Naive thymus-derived CD8-positive, alpha-beta T cell (primary cell): ENCODE data around the gene PCDHGA4. TPM values are rescaled to one million over a fixed set of nuclear protein-coding genes. Genes with fewer than 3 reads are reported as not detected.
A peak's percentile ranks its signal among the peaks of the same experiment; 100 is the strongest.
"Not testable (repeated sequence)": the region's sequence is repeated elsewhere in the genome, so short reads cannot be mapped to it uniquely, and the experiment has no call there.

Source experiments
- ATAC-seq, 2 donors: fragments of 150-1000 bp; cut with Tn5 transposase in 1 of 2; sonication (Bioruptor Pico), chemical (Tn5 transposase) in 1 of 2; 1 replicate in 1 of 2; 2 replicates in 1 of 2; pipeline ENCODE4 v1.10.0; 2021; ENCODE audit warnings: mild to moderate bottlenecking in 2 of 2, moderate library complexity in 2 of 2
- POLR2A ChIA-PET: fragments of 350-600 bp; sonication (Branson Sonifier 250); formaldehyde crosslinking; loops from one replicate; lab custom pipeline; 2021; ENCODE audit warnings: antibody characterized with exemption; lab: Charles Lee
- DNase-seq, 10 donors: peaks; one replicate each; pipeline versions ENCODE4 v3.0.0 to v3.0.0-alpha.2; 2020 to 2022
- H3K27ac Mint-ChIP-seq, 10 donors: one replicate each; pipeline ENCODE4 v1.8.0; 2020 to 2022; ENCODE audit warnings: mild to moderate bottlenecking in 10 of 10, mixed read lengths in 10 of 10, moderate library complexity in 4 of 10, inconsistent platforms in 1 of 10
- H3K27me3 Mint-ChIP-seq, 5 donors: one replicate each; pipeline ENCODE4 v1.8.0; 2021 to 2022; ENCODE audit warnings: mixed read lengths in 5 of 5
- H3K36me3 Mint-ChIP-seq, 3 donors: one replicate each; pipeline ENCODE4 v1.8.0; 2020 to 2022; ENCODE audit warnings: mixed read lengths in 3 of 3, mild to moderate bottlenecking in 2 of 3, inconsistent platforms in 1 of 3
- H3K4me1 Mint-ChIP-seq, 4 donors: one replicate each; pipeline ENCODE4 v1.8.0; 2021 to 2022; ENCODE audit warnings: mixed read lengths in 4 of 4
- H3K4me3 Mint-ChIP-seq, 10 donors: one replicate each; pipeline ENCODE4 v1.8.0; 2020 to 2022; ENCODE audit warnings: mild to moderate bottlenecking in 10 of 10, mixed read lengths in 10 of 10, moderate library complexity in 6 of 10, inconsistent platforms in 1 of 10
- H3K9me3 Mint-ChIP-seq, 9 donors: one replicate each; pipeline ENCODE4 v1.8.0; 2020 to 2022; ENCODE audit warnings: mixed read lengths in 9 of 9, mild to moderate bottlenecking in 3 of 9, inconsistent platforms in 1 of 9, moderate library complexity in 1 of 9
- polyA plus RNA-seq, 3 donors: library from polyadenylated mRNA; unstranded; fragments of 300-500 nt; fragmentation: Illumina TruSeq; gene quantifications; one replicate each; pipeline ENCODE4 v1.2.3, GENCODE V29; 2021
- total RNA-seq, 8 experiments: library from RNA in 2 of 8; stranded (reverse) in 2 of 8; gene quantifications; one replicate each; pipeline ENCODE4 v1.2.3 and lab custom pipeline; 2021 to 2026

PCDHGA4 gene
- total and polyA plus RNA-seq, 5 experiments from 2014 or later: 0.11 to 0.34 TPM; not detected in 3

DNA sequence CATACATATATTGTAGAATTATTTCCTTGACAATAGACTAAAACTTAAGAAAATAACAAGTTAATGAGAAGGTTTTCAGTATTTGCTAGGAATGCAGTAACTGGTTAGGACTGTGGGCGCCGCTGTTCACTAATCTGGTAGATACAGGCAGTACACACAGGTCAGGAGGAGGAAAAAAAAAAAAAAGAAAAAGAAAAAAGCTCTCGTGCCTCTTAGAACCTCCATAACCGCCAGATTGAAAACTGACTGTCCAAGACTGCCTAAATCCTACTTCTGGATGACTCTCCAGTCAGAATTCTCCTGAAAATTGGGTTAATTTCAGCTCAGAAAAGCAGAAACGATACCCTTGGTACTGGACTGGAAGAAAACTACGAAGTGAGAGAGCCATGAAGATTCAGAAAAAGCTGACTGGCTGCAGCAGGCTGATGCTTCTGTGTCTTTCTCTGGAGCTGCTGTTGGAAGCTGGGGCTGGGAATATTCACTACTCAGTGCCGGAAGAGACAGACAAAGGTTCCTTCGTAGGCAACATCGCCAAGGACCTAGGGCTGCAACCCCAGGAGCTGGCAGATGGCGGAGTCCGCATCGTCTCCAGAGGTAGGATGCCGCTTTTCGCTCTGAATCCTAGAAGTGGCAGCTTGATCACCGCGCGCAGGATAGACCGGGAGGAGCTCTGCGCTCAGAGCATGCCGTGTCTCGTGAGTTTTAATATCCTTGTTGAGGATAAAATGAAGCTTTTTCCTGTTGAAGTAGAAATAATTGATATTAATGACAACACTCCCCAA, 24.3 kb upstream of the PCDHGA4 start, which contains the start of gene PCDHGA1:
PCDHGA1 (plus strand) TSS at position 216 of the 782 bp plus-strand sequence.
- Mint-ChIP-seq H3K4me3 (peak within 1 kb of the TSS in 5 of 10 donors; percentile 5 to 53 (median 24)), H3K27ac (no peak within 1 kb of the TSS), H3K4me1 (peaks cover 6 to 9% (median 7%) of the 10 kb centered on the region in 4 donors), H3K27me3 (peaks cover 24 to 88% (median 73%) of the 10 kb centered on the region in 5 donors), H3K9me3 (peaks cover 17 to 89% (median 49%) of the 10 kb centered on the region in 9 donors), H3K36me3 (peaks cover 13 to 71% (median 60%) of the 10 kb centered on the region in 3 donors)
- ATAC-seq: peak in 1 of 2 donors; percentile 45
- POLR2A ChIA-PET: no interaction called here
- DNase-seq: peak in 1 of 10 donors; percentile 20

DNA sequence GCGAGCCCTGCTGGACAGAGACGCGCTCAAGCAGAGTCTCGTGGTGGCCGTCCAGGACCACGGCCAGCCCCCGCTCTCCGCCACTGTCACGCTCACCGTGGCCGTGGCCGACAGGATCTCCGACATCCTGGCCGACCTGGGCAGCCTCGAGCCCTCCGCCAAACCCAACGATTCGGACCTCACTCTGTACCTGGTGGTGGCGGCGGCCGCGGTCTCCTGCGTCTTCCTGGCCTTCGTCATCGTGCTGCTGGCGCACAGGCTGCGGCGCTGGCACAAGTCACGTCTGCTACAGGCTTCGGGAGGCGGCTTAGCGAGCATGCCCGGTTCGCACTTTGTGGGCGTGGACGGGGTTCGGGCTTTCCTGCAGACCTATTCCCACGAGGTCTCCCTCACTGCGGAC, 22.2 kb upstream of the PCDHGA4 start:
- not testable (repeated sequence) for ATAC-seq

DNA sequence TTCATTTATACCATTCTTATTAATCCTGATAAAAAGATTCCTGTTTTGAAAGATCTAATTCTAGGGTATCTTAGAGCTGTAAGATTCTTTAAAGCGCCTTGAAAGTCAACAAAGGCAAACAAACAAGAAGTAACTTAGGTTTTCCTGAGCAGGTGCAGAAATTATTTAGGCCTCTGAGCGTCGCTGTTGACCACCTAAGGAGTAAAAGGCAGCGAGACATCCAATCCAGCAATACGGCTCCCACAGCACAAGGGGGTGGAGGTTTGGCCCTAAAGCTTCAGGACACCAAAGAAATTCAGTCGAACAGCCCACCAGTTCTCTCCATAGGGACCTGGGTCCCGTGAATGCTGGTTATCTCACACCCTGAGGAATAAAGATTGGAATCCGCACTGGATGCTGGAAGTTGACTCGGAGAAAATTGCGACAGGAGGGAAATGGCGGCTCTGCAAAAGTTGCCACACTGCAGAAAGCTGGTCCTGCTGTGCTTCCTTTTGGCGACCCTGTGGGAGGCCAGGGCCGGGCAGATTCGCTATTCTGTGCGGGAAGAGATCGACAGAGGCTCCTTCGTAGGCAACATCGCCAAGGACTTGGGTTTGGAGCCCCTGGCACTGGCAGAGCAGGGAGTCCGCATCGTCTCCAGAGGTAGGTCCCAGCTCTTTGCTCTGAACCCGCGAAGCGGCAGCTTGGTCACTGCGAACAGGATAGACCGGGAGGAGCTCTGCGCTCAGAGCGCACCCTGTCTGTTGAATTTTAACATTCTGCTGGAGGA, 16.1 kb upstream of the PCDHGA4 start, which contains the start of gene PCDHGA2:
PCDHGA2 (plus strand) TSS at position 223 of the 769 bp plus-strand sequence.
- ATAC-seq: no peak
- H3K9me3 Mint-ChIP-seq: peaks cover 33 to 96% (median 74%) of the 10 kb centered on the region in 9 donors
- DNase-seq: no peak
- H3K27me3 Mint-ChIP-seq: peaks cover 60 to 94% (median 82%) of the 10 kb centered on the region in 5 donors
- POLR2A ChIA-PET: no interaction called here
- H3K4me1 Mint-ChIP-seq: peaks cover 0 to 1% (median 0%) of the 10 kb centered on the region in 4 donors
- H3K36me3 Mint-ChIP-seq: peaks cover 26 to 79% (median 56%) of the 10 kb centered on the region in 3 donors
- H3K4me3 Mint-ChIP-seq: no peak within 1 kb of the TSS
- no peak within 1 kb of the TSS for H3K27ac Mint-ChIP-seq

More for the DNA sequence above, 22.2 kb upstream of the PCDHGA4 start:
- H3K4me3 Mint-ChIP-seq, H3K4me1 Mint-ChIP-seq, POLR2A ChIA-PET, H3K27ac Mint-ChIP-seq, DNase-seq: not testable (repeated sequence)
- Mint-ChIP-seq H3K9me3 (peaks cover 23 to 94% (median 54%) of the 10 kb centered on the region in 9 donors), H3K27me3 (peaks cover 44 to 92% (median 77%) of the 10 kb centered on the region in 5 donors), H3K36me3 (peaks cover 17 to 74% (median 61%) of the 10 kb centered on the region in 3 donors)

DNA sequence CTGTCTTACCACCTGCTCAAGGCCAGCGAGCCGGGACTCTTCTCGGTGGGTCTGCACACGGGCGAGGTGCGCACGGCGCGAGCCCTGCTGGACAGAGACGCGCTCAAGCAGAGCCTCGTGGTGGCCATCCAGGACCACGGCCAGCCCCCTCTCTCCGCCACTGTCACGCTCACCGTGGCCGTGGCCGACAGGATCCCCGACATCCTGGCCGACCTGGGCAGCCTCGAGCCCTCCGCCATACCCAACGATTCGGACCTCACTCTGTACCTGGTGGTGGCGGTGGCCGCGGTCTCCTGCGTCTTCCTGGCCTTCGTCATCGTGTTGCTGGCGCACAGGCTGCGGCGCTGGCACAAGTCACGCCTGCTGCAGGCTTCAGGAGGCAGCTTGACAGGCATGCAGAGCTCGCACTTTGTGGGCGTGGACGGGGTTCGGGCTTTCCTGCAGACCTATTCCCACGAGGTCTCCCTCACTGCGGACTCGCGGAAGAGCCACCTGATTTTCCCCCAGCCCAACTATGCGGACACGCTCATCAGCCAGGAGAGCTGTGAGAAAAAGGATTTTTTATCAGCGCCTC, 14.0 kb upstream of the PCDHGA4 start:
- H3K9me3 Mint-ChIP-seq: peaks cover 29 to 93% (median 56%) of the 10 kb centered on the region in 9 donors
- H3K4me3 Mint-ChIP-seq: peak overlapping the region in 1 of 10 donors; percentile 48
- H3K27me3 Mint-ChIP-seq: peaks cover 57 to 93% (median 76%) of the 10 kb centered on the region in 5 donors
- peaks cover 28 to 73% (median 55%) of the 10 kb centered on the region in 3 donors for H3K36me3 Mint-ChIP-seq
- ATAC-seq, DNase-seq, H3K27ac Mint-ChIP-seq, H3K4me1 Mint-ChIP-seq, POLR2A ChIA-PET: not testable (repeated sequence)

DNA sequence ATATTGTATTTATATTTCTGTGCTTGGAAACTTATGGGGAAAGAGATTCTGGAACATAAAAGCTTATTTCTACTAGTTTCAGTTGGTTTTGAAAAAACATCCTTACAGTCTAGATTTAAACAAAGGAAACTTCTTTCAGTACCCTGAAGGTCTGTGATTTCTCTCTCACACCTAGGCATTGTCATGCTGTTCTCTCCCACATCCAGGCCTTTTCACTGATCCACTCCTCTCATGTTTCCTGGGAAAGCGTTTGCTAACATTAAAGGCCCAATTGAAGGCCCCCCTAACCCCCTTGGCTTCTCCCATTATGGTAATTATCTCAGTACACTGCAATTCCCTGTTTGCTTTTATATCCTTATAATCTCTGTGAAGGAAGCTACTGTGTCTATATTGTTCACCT, 12.0 kb upstream of the PCDHGA4 start:
- H3K9me3 Mint-ChIP-seq: peaks cover 21 to 90% (median 50%) of the 10 kb centered on the region in 9 donors
- H3K4me1 Mint-ChIP-seq: no peaks in the 10 kb centered on the region
- no peak for DNase-seq
- POLR2A ChIA-PET: no interaction called here
- peak overlapping the region in 1 of 10 donors; percentile 12 for H3K4me3 Mint-ChIP-seq
- no peak for ATAC-seq
- H3K27me3 Mint-ChIP-seq: peaks cover 55 to 93% (median 66%) of the 10 kb centered on the region in 5 donors
- H3K36me3 Mint-ChIP-seq: peaks cover 32 to 71% (median 52%) of the 10 kb centered on the region in 3 donors
- H3K27ac Mint-ChIP-seq: no peak overlapping the region

DNA sequence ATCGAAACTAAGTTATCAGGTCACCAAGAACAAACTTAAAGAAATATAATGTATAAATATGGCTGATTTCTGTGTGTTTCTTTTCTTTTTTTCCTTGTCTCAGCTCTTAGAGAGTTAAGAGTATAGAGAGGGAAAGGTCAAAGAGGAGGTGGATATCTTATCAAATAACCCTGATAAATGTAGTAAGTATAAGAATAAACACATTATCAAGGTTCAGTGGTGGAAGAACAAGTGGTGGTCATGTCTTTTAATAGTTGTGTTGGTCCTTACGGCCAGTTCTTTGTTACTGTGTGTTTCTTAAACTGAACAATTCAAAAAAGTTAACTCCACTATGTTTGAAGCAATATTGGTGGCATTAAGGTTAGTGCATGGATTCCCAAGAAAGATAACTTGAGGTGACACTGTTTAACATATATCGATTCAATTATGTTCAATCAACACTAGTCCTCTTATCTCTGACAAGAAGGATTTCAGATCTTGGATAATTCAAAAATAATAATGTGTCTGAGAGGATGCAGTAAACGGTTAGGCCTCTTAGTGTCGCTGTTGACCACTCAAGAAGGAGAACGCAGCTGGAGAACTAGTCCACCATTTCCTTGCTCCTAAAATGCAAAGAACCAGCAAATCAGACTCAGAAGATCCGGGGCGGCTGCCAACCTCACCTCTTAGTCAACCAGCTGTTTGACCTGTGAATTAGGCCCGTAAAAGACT, 11.4 kb upstream of the PCDHGA4 start, which contains the start of gene PCDHGA3:
PCDHGA3 (plus strand) TSS at position 588 of the 711 bp plus-strand sequence. CDS start 205 bp downstream, outside the sequence.
- Mint-ChIP-seq H3K27me3 (peaks cover 52 to 93% (median 64%) of the 10 kb centered on the region in 5 donors), H3K9me3 (peaks cover 15 to 88% (median 48%) of the 10 kb centered on the region in 9 donors), H3K4me1 (no peaks in the 10 kb centered on the region), H3K27ac (no peak within 1 kb of the TSS), H3K4me3 (peak within 1 kb of the TSS in 8 of 10 donors; percentile 2 to 48 (median 35)), H3K36me3 (peaks cover 27 to 66% (median 47%) of the 10 kb centered on the region in 3 donors)
- no peak for DNase-seq
- POLR2A ChIA-PET: no interaction called here
- no peak for ATAC-seq

DNA sequence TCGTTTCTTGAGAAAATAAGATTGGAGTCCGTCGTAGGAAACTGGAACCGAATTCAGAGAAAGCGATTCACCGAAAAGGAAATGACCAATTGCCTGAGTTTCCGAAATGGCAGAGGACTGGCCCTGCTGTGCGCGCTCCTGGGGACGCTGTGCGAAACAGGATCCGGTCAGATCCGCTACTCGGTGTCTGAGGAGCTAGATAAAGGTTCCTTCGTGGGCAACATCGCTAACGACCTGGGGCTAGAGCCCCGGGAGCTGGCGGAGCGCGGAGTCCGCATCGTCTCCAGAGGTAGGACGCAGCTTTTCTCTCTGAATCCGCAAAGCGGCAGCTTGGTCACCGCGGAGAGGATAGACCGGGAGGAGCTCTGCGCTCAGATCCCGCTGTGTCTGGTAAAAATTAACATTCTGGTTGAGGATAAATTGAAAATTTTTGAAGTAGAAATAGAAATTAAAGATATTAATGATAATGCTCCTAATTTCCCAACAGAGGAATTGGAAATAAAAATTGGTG, 10.8 kb upstream of the PCDHGA4 start:
- no peak overlapping the region for H3K27ac Mint-ChIP-seq
- ATAC-seq (no peak), DNase-seq (no peak)
- H3K36me3 Mint-ChIP-seq: peaks cover 27 to 61% (median 47%) of the 10 kb centered on the region in 3 donors
- H3K4me3 Mint-ChIP-seq: peak overlapping the region in 8 of 10 donors; percentile 2 to 48 (median 35)
- H3K4me1 Mint-ChIP-seq: no peaks in the 10 kb centered on the region
- H3K9me3 Mint-ChIP-seq: peaks cover 14 to 88% (median 48%) of the 10 kb centered on the region in 9 donors
- POLR2A ChIA-PET: no interaction called here
- peaks cover 54 to 93% (median 65%) of the 10 kb centered on the region in 5 donors for H3K27me3 Mint-ChIP-seq

DNA sequence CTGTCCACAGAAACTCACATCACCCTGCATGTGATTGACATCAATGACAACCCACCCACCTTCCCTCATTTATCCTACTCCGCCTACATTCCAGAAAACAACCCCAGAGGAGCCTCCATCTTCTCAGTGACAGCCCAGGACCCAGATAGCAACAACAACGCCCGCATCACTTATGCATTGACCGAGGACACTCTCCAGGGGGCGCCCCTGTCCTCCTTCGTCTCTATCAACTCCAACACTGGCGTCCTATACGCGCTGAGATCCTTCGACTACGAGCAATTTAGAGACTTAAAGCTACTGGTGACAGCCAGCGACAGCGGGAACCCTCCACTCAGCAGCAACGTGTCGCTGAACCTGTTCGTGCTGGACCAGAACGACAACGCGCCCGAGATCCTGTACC, 9.5 kb upstream of the PCDHGA4 start:
- Mint-ChIP-seq H3K27me3 (peaks cover 54 to 96% (median 73%) of the 10 kb centered on the region in 5 donors), H3K9me3 (peaks cover 11 to 88% (median 43%) of the 10 kb centered on the region in 9 donors), H3K36me3 (peaks cover 30 to 67% (median 41%) of the 10 kb centered on the region in 3 donors), H3K27ac (no peak overlapping the region), H3K4me1 (no peaks in the 10 kb centered on the region), H3K4me3 (no peak overlapping the region)
- ATAC-seq (no peak), DNase-seq (no peak)
- POLR2A ChIA-PET: no interaction called here

DNA sequence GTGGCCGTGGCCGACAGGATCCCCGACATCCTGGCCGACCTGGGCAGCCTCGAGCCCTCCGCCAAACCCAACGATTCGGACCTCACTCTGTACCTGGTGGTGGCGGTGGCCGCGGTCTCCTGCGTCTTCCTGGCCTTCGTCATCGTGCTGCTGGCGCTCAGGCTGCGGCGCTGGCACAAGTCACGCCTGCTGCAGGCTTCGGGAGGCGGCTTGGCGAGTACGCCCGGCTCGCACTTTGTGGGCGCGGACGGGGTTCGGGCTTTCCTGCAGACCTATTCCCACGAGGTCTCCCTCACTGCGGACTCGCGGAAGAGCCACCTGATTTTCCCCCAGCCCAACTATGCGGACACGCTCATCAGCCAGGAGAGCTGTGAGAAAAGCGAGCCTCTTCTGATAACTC, 8.8 kb upstream of the PCDHGA4 start:
- ATAC-seq: not testable (repeated sequence)

DNA sequence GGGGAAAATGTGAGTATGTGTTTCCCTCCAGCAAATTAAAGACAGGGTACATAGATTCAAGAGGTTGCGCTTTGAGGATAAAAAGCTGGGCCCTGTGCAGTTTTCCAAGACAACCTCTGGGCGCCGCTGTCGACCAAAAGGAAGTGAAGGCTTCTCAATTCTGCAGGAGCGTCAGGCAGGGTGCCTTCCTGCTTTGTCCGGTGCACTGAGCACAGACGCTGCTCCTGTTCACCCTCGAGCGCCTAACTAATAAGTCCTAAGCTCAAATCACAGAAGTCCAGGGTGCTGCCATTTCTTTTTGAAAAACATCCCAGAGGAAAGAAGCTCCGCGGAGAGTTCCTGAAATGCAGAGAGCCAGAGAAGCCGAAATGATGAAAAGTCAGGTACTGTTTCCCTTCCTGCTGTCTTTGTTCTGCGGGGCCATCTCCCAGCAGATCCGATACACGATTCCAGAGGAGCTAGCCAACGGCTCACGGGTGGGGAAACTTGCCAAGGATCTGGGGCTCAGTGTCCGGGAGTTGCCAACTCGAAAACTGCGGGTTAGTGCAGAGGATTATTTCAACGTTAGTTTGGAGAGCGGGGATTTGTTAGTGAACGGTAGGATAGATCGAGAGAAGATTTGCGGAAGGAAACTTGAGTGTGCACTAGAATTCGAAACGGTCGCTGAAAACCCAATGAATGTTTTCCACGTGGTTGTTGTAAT, 4.8 kb upstream of the PCDHGA4 start, which contains the start of gene PCDHGB1:
PCDHGB1 (plus strand) TSS at position 183 of the 703 bp plus-strand sequence; CDS start at position 345, 162 bp downstream.
- ATAC-seq: peak in 1 of 2 donors; percentile 56
- Mint-ChIP-seq H3K4me3 (peak within 1 kb of the TSS in 8 of 10 donors; percentile 12 to 76 (median 58)), H3K27me3 (peaks cover 45 to 96% (median 70%) of the 10 kb centered on the region in 5 donors), H3K9me3 (peaks cover 7 to 81% (median 38%) of the 10 kb centered on the region in 9 donors), H3K4me1 (peaks cover 0 to 2% (median 0%) of the 10 kb centered on the region in 4 donors), H3K27ac (no peak within 1 kb of the TSS), H3K36me3 (peaks cover 24 to 50% (median 28%) of the 10 kb centered on the region in 3 donors)
- DNase-seq: peak in 3 of 10 donors; percentile 10 to 30 (median 28)
- POLR2A ChIA-PET: no interaction called here

More for the DNA sequence above, 8.8 kb upstream of the PCDHGA4 start:
- H3K27me3 Mint-ChIP-seq: peaks cover 59 to 96% (median 77%) of the 10 kb centered on the region in 5 donors
- H3K4me3 Mint-ChIP-seq, H3K4me1 Mint-ChIP-seq, H3K27ac Mint-ChIP-seq, DNase-seq, POLR2A ChIA-PET: not testable (repeated sequence)
- peaks cover 28 to 68% (median 43%) of the 10 kb centered on the region in 3 donors for H3K36me3 Mint-ChIP-seq
- H3K9me3 Mint-ChIP-seq: peaks cover 11 to 90% (median 44%) of the 10 kb centered on the region in 9 donors
